Thyroid gland (tissue), 4 donors: ENCODE results near the gene PRDM9.

Source experiments
- CTCF ChIP-seq, 6 experiments: fragments of 200-600 bp in 3 of 6; fragments of 450-650 bp in 3 of 6; sonication (generic) in 3 of 6; IDR thresholded peaks; one replicate each; pipeline ENCODE4 v1.5.1; 2016 to 2019; ENCODE audit warnings: antibody characterized with exemption in 6 of 6, mild to moderate bottlenecking in 2 of 6, inconsistent platforms in 1 of 6, moderate library complexity in 1 of 6
- POLR2A ChIP-seq, 2 donors: fragments of 450-650 bp; IDR thresholded peaks; one replicate each; pipeline ENCODE4 v1.6.1; 2017; ENCODE audit warnings: antibody characterized with exemption in 2 of 2, mild to moderate bottlenecking in 2 of 2, moderate library complexity in 1 of 2

- TF ChIP-seq CTCF (IDR thresholded peaks at IDR 0.05) (no peak), POLR2A (IDR thresholded peaks at IDR 0.05) (no peak)
Measured at GRCh38 chr5:23523031-23523430, 15.6 kb downstream of the PRDM9 start.
